Pancreas (tissue), 10 donors: ENCODE results near the gene TOB1. TPM values are rescaled to one million over a fixed set of nuclear protein-coding genes. Genes with fewer than 3 reads are reported as not detected.
"Not testable (repeated sequence)": the region's sequence is repeated elsewhere in the genome, so short reads cannot be mapped to it uniquely, and the experiment has no call there.

ENCODE experiments used
- ATAC-seq, 4 donors: fragments of 200-7000 bp; cut with Tn5 transposase; one replicate each; pipeline versions ENCODE4 v1.8.0 to v1.9.1; 2020; ENCODE audit warnings: mild to moderate bottlenecking in 4 of 4, moderate library complexity in 4 of 4
- DNase-seq, 6 donors: peaks; one replicate each; pipeline ENCODE4 v3.0.0-alpha.2; 2020
- FAIRE-seq: peaks from 2 replicates; lab custom pipeline; 2012; peaks lifted over from hg19 to GRCh38; lab: Jason Lieb, UNC
- H3K27ac ChIP-seq, 4 donors: fragments of 200-600 bp; sonication (generic); 1 replicate in 3 of 4; 2 replicates in 1 of 4; pipeline versions ENCODE4 v1.5.0 to v1.8.0; 2020
- H3K27me3 ChIP-seq, 4 donors: fragments of 200-600 bp; one replicate each; pipeline ENCODE4 v1.8.0; 2021
- H3K36me3 ChIP-seq, 3 donors: fragments of 200-600 bp; sonication (generic) in 1 of 3; one replicate each; pipeline versions ENCODE4 v1.5.0 to v1.8.0; 2020 to 2021
- H3K4me1 ChIP-seq, 3 donors: fragments of 200-600 bp; one replicate each; pipeline ENCODE4 v1.8.0; 2021
- H3K4me3 ChIP-seq, 4 donors: fragments of 200-600 bp; sonication (generic) in 2 of 4; one replicate each; pipeline versions ENCODE4 v1.5.0 to v1.8.0; 2020 to 2021
- H3K9me3 ChIP-seq, 4 donors: fragments of 200-600 bp; one replicate each; pipeline ENCODE4 v1.8.0; 2021
- WGBS, 2 donors: extraction: QIAGEN DNeasy Blood & Tissue Kit; methylation state at CpG; one replicate each; pipeline ENCODE4 v1.1.7; 2013; 5-methylcytosine and 5-hydroxymethylcytosine counted together
- intact Hi-C, 3 donors: fragments of 100-400 bp; cut with DNase I; formaldehyde crosslinking; loops; one replicate each; pipeline versions ENCODE4 v1.11.1 to v1.14.2; 2022
- polyA plus RNA-seq, 2 donors: library from polyadenylated mRNA; stranded (reverse); fragments of 200-250 nt; gene quantifications; one replicate each; pipeline ENCODE4 v1.2.3, GENCODE V29; 2013
- total RNA-seq, 6 donors: library from RNA; stranded (reverse); fragmentation: NEBNext Ultra II Directional in 4 of 6; extraction: Animal tissue kit (Norgen Biotek cat#: 25700) in 4 of 6; gene quantifications; one replicate each; pipeline versions ENCODE4 v1.2.1 to v1.2.4, GENCODE V29; 2021 to 2023
- TF ChIP-seq, protein P1 (sequence below), 4 donors: fragments of 200-600 bp; sonication (generic) in 3 of 4; IDR thresholded peaks; one replicate each; pipeline versions ENCODE4 v1.5.0 to v1.8.0; 2021; ENCODE audit warnings: antibody characterized with exemption in 4 of 4
- donor health status: healthy with polysubstance abuse.
- donor health status: DM: no; HTN: no; CAD: no; lungs with moderate emphysema.
- donor health status: DM: no; HTN: no; CAD: no.
- donor health status: control.
- donor health status: control.
- donor health status: Bipolar disorder and iron deficiency.
- donor health status: DM: yes; HTN: yes; CAD: no.
- donor health status: DM: no; HTN: no; CAD: no.
- donor health status: DM: no; HTN: no; CAD: no.
- donor health status: DM: yes; HTN: yes; CAD: no.

The TOB1 gene
- total and polyA plus RNA-seq, 8 donors = 33.1 to 157 (median 78.3) TPM

DNA sequence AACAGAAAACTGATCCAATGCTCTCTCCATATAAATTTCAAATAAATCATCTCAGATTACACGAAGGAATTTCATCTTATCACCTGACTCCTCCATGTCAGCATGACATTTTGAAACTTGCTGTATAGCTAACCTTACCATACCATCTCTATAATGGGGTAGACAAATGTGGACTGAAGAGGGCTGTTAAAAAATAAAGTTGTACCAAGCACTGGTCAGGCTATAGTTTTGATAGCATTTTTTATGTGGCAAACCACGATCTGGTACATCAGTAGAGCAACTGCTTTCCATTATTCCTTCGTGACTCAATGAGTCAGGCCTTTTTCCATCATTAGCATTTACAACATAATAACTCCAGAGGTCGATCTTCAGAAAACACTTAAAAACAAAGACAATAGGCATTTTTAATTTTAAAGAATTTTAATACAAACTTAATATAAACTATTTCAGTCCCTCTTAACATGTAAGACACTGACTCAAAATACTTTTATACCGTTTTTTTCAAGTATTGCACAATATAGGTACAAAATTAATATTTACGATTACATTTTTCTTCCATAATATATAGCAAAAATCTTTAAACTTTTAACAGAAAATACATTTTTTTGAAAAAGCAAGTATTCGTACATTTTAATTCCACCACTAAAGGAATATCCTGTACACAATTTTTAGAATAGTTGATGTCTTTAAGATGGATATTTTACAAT lies 4.2 kb downstream of the TOB1 start:
- Histone ChIP-seq H3K27ac (peak overlapping the region in 2 of 4 donors; percentile 99 to 100), H3K4me3 (peak overlapping the region in 3 of 4 donors; percentile 87 to 99 (median 98)), H3K27me3 (no peaks in the 10 kb centered on the region), H3K36me3 (peaks cover 0 to 29% (median 15%) of the 10 kb centered on the region in 3 donors), H3K4me1 (peaks cover 6 to 21% (median 15%) of the 10 kb centered on the region in 3 donors), H3K9me3 (no peaks in the 10 kb centered on the region)
- TF ChIP-seq, protein P1, sequence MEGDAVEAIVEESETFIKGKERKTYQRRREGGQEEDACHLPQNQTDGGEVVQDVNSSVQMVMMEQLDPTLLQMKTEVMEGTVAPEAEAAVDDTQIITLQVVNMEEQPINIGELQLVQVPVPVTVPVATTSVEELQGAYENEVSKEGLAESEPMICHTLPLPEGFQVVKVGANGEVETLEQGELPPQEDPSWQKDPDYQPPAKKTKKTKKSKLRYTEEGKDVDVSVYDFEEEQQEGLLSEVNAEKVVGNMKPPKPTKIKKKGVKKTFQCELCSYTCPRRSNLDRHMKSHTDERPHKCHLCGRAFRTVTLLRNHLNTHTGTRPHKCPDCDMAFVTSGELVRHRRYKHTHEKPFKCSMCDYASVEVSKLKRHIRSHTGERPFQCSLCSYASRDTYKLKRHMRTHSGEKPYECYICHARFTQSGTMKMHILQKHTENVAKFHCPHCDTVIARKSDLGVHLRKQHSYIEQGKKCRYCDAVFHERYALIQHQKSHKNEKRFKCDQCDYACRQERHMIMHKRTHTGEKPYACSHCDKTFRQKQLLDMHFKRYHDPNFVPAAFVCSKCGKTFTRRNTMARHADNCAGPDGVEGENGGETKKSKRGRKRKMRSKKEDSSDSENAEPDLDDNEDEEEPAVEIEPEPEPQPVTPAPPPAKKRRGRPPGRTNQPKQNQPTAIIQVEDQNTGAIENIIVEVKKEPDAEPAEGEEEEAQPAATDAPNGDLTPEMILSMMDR (IDR thresholded peaks at IDR 0.05) = no peak
- ATAC-seq (no peak), DNase-seq (no peak), FAIRE-seq (no peak)
- intact Hi-C loops = loop anchor here in 1 of 3 donors (10.0 kb wide), 1 partner anchor 53 kb away; no protein-coding TSS in a partner anchor
- 14 to 18% methylated on average over 7 of the region's 7 CpGs for WGBS, 2 donors

DNA sequence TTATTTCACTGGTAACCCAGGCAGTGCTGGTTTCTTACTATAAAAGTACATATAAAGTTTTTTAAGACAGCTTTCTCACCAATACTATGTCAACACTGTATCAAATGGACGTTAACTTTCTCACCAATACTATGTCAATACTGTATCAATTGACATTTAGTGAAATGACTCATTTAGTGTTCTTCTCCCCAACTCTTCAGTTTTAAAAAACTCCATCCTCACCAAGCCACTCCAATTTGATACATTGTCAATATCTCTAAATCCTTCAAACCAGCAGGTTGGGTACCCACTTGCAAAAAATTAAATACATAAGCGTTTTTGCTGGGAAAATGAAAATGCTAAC lies 4.8 kb downstream of the TOB1 start:
- FAIRE-seq (no peak), DNase-seq (no peak), ATAC-seq (no peak)
- TF ChIP-seq, protein P1 (IDR thresholded peaks at IDR 0.05) = no peak
- intact Hi-C loops = loop anchor here in 1 of 3 donors (10.0 kb wide), 1 partner anchor 53 kb away; no protein-coding TSS in a partner anchor
- peaks cover 12 to 26% (median 21%) of the 10 kb centered on the region in 3 donors for H3K4me1 ChIP-seq
- peak overlapping the region in 2 of 4 donors; percentile 87 to 98 for H3K4me3 ChIP-seq
- H3K27ac ChIP-seq = peak overlapping the region in 3 of 4 donors; percentile 6 to 100 (median 99)
- peaks cover 0 to 29% (median 15%) of the 10 kb centered on the region in 3 donors for H3K36me3 ChIP-seq
- no peaks in the 10 kb centered on the region for H3K27me3 ChIP-seq
- no peaks in the 10 kb centered on the region for H3K9me3 ChIP-seq
- 18 to 25% methylated on average over 2 of the region's 2 CpGs for WGBS, 2 donors

DNA sequence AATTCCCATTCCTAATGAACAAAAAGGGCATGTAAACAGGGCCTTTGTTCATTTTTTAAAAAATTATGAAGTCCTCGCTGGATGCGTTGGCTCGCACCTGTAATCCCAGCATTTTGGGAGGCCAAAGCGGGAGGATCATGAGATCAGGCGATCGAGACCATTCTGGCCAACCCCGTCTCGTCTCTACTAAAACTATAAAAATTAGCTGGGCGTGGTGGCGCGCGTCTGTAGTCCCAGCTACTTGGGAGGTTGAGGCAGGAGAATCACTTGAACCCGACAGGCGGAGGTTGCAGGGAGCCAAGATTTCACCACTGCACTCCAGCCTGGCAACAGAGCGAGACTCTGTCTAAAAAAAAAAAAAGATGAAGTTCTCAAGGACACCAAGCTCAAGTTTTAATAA lies 6.4 kb downstream of the TOB1 start:
- H3K9me3 ChIP-seq, H3K4me3 ChIP-seq, H3K27me3 ChIP-seq, FAIRE-seq: not testable (repeated sequence)
- ATAC-seq = peak in 1 of 4 donors; percentile 11
- H3K27ac ChIP-seq = peak overlapping the region in 2 of 4 donors; percentile 6 to 38
- WGBS, 2 donors = 62 to 64% methylated on average over 15 of the region's 15 CpGs
- H3K4me1 ChIP-seq = peaks cover 24 to 37% (median 36%) of the 10 kb centered on the region in 3 donors
- intact Hi-C loops = loop anchor here in 1 of 3 donors (10.0 kb wide), 1 partner anchor 55 kb away; no protein-coding TSS in a partner anchor
- peaks cover 0 to 29% (median 15%) of the 10 kb centered on the region in 3 donors for H3K36me3 ChIP-seq
- DNase-seq = peak in 1 of 6 donors; percentile 46

DNA sequence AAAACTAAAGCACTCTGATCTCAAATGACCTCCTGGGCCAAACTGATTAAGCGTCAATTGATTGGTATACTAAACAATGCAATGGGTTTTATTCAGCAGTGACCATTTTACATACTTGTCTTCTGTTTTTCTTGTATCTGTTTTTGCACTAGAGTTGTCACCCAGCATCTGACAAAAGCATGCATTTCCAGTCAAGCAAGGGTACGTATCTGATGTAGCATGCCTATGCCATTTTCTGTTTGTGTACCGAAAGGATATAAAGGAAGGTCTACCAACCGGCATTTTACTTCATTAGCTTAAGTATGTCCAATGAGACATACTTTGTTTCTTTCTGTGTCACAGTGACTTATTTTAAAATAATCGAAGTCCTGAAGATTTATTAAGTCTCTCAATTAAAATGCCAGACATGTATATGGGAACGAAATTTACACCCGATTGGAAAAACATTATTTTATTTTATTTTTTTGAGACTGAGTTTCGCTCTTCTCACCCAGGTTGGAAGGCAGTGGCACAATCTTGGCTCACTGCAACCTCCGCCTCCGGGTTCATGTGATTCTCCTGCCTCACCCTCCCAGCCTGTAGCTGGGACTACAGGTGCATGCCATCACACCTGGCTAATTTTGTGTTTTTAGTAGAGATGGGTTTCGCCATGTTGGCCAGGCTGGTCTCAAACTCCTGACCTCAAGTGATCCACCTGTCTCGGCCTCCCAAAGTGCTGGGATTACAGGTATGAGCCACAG lies 7.5 kb downstream of the TOB1 start:
- peak overlapping the region in 1 of 4 donors; percentile 38 for H3K27ac ChIP-seq
- DNase-seq (peak in 1 of 6 donors; percentile 21), FAIRE-seq (no peak), ATAC-seq (no peak)
- intact Hi-C loops = no loop called here
- H3K9me3 ChIP-seq = no peaks in the 10 kb centered on the region
- TF ChIP-seq, protein P1 (IDR thresholded peaks at IDR 0.05) = no peak
- 73 to 80% methylated on average over 12 of the region's 12 CpGs for WGBS, 2 donors
- H3K27me3 ChIP-seq = no peaks in the 10 kb centered on the region
- peaks cover 0 to 28% (median 15%) of the 10 kb centered on the region in 3 donors for H3K36me3 ChIP-seq
- no peak overlapping the region for H3K4me3 ChIP-seq
- H3K4me1 ChIP-seq = peaks cover 24 to 40% (median 37%) of the 10 kb centered on the region in 3 donors

DNA sequence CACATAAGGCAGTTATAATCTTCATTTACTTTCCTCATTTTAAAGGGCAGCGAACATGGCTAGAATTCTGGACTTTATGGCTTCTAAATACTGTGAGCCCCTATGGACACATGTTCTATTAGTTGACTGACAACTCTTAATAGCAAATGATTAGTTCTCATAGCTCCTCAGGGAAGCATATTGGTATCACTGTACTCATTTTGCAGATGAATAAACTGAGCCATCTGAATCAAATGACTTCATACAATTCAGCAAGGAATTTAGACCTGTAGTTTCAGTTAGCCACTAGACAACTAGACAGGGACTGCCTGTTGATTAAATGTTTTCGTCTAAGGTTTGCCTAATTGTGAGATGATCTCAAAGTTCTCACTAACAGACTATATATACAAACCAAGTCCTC lies 9.7 kb downstream of the TOB1 start:
- Histone ChIP-seq H3K4me3 (no peak overlapping the region), H3K9me3 (no peaks in the 10 kb centered on the region), H3K36me3 (peaks cover 0 to 7% (median 2%) of the 10 kb centered on the region in 3 donors), H3K27me3 (no peaks in the 10 kb centered on the region), H3K4me1 (peaks cover 29 to 38% (median 32%) of the 10 kb centered on the region in 3 donors), H3K27ac (peak overlapping the region; percentile 41 to 83 (median 64))
- 51 to 53% methylated on average over 2 of the region's 2 CpGs for WGBS, 2 donors
- DNase-seq (no peak), FAIRE-seq (no peak), ATAC-seq (no peak)
- intact Hi-C loops = no loop called here
- TF ChIP-seq, protein P1 (IDR thresholded peaks at IDR 0.05) = no peak
